ENCODE results near the gene DOCK6.

DNA sequence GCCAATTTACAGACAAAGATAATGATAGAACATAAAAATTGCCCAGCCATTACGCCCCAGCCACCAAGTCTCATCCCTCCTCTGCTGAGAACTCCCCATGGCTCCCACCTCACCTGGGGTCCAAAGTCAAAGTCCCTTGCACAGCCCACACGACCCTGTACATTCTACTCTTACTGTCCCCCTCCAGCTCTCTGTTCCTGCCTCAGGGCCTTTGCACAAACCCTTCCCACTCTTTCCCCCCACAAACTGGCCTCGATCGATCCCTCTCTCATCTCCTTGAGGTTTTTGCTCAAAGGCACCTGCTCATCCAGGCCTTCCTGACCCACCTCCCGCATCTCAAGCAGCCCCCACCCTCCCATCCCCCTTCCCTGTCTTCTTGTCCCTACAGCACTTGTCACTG, 1.3 kb downstream of the DOCK6 start:
- TF ChIP-seq GATA2 (IDR thresholded peaks at IDR 0.05; ENCODE audit: low read depth, low read length) (no peak), GATA3 (IDR thresholded peaks at IDR 0.05; ENCODE audit: low read depth, low read length) (no peak)
